Mucosa of stomach (tissue), 1 donor: Measurements from ENCODE around the gene GPN1.
"Not testable (repeated sequence)": the region's sequence is repeated elsewhere in the genome, so short reads cannot be mapped to it uniquely, and the experiment has no call there.

ENCODE experiments used
- H3K27me3 ChIP-seq: one replicate; pipeline ENCODE4 v1.7.0; 2013; ENCODE audit warnings: mild to moderate bottlenecking, low read length; ENCODE audit not compliant: control insufficient read depth, insufficient read depth
- H3K36me3 ChIP-seq: one replicate; pipeline ENCODE4 v1.7.0; 2013; ENCODE audit warnings: low read length; ENCODE audit not compliant: control insufficient read depth, insufficient read depth
- H3K4me1 ChIP-seq: one replicate; pipeline ENCODE4 v1.7.0; 2013; ENCODE audit warnings: mild to moderate bottlenecking, low read length; ENCODE audit not compliant: control insufficient read depth, insufficient read depth
- H3K4me3 ChIP-seq: one replicate; pipeline ENCODE4 v1.7.0; 2013; ENCODE audit warnings: low read length
- H3K9ac ChIP-seq: one replicate; pipeline ENCODE4 v1.7.0; 2013; ENCODE audit warnings: mild to moderate bottlenecking, low read length, moderate library complexity
- H3K9me3 ChIP-seq: one replicate; pipeline ENCODE4 v1.7.0; 2013; ENCODE audit warnings: mild to moderate bottlenecking, low read length, moderate library complexity; ENCODE audit not compliant: control insufficient read depth
- donor health status: Pancreatic carcinoma.

GPN1 gene

DNA sequence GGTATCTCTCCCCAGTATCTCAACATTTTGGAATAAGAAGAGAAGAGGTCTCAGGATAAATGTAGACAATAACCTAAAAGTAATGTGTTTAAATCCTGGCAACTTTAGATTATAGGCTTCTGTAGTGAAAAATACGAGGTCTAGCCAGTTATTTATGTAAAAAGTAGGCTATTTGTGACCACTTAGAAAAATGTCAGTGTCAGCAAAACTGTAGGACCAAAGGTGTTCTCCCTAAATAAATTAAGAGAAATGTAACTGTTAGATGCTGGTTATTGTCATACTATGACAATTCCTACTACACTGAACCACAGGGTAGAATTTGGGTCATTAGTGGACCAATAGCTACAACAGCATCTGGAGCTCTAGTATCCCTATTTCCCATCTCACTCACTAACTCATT is 32.5 kb downstream of the GPN1 start:
- Histone ChIP-seq H3K9ac (no peak overlapping the region), H3K4me1 (peaks cover 9% of the 10 kb centered on the region), H3K9me3 (no peaks in the 10 kb centered on the region), H3K4me3 (no peak overlapping the region), H3K27me3 (no peaks in the 10 kb centered on the region), H3K36me3 (no peaks in the 10 kb centered on the region)

DNA sequence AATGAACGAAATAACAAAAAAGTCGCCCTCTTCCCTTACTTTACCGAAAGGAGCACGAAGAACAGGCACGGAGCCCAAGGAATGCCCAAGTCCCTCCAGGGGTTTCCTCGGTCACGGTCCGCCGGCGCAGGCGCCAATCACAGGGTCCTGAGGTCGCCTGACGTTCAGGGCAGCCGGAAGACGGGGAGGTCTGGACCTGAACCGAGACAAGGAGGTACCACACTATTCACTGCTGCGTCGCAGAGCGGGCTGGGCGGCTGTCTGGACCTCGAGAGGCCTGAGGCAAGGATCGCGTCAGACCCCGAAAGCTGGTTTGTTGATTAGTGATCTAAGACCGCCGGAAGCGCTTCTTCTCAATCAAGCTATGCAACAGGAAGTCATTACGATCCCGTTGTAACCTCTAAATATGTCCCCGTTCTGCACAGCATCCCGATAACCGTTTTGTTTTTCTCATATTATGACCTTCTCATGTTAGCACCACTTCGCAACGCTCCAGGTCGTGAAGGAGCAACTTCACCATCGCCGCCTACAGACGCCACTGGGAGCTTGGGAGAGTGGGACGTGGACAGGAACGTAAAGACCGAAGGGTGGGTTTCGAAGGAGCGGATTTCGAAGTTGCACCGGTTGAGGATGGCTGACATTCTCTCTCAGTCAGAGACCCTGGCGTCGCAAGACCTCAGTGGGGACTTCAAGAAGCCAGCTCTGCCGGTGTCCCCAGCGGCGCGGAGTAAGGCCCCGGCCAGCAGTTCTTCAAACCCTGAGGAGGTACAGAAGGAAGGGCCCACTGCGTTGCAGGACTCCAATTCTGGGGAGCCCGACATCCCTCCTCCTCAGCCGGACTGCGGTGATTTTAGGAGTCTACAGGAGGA is 34.7 kb downstream of the GPN1 start, which contains the start of the genes SLC4A1AP and SUPT7L:
Gene SLC4A1AP, plus strand, starts transcription at position 605 of the 869 bp plus-strand sequence. Its CDS starts 26 bp downstream, at position 631.
Gene SUPT7L, minus strand, starts transcription at position 330 of the 869 bp plus-strand sequence. CDS start 1,422 bp downstream, outside the sequence.
- Histone ChIP-seq H3K9ac (peak within 1 kb of the TSS; percentile 81), H3K4me3 (peak within 1 kb of the TSS; percentile 81), H3K36me3 (no peaks in the 10 kb centered on the region), H3K9me3 (no peaks in the 10 kb centered on the region), H3K27me3 (no peaks in the 10 kb centered on the region), H3K4me1 (peaks cover 9% of the 10 kb centered on the region)

DNA sequence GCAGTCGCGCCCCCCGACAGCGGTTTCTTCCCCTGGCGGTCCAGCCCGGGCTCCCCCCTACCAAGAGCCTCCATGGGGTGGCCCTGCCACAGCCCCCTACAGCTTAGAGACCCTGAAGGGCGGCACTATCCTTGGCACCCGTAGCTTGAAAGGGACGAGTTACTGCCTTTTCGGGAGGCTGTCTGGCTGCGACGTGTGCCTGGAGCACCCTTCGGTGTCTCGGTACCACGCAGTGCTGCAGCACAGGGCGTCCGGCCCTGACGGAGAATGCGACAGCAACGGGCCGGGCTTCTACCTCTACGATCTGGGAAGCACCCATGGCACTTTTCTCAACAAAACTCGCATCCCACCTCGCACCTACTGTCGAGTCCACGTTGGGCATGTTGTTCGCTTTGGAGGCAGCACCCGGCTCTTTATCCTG is 35.3 kb downstream of the GPN1 start:
- no peaks in the 10 kb centered on the region for H3K27me3 ChIP-seq
- peak overlapping the region; percentile 81 for H3K4me3 ChIP-seq
- no peaks in the 10 kb centered on the region for H3K36me3 ChIP-seq
- H3K9me3 ChIP-seq: no peaks in the 10 kb centered on the region
- peaks cover 9% of the 10 kb centered on the region for H3K4me1 ChIP-seq
- H3K9ac ChIP-seq: peak overlapping the region; percentile 81

DNA sequence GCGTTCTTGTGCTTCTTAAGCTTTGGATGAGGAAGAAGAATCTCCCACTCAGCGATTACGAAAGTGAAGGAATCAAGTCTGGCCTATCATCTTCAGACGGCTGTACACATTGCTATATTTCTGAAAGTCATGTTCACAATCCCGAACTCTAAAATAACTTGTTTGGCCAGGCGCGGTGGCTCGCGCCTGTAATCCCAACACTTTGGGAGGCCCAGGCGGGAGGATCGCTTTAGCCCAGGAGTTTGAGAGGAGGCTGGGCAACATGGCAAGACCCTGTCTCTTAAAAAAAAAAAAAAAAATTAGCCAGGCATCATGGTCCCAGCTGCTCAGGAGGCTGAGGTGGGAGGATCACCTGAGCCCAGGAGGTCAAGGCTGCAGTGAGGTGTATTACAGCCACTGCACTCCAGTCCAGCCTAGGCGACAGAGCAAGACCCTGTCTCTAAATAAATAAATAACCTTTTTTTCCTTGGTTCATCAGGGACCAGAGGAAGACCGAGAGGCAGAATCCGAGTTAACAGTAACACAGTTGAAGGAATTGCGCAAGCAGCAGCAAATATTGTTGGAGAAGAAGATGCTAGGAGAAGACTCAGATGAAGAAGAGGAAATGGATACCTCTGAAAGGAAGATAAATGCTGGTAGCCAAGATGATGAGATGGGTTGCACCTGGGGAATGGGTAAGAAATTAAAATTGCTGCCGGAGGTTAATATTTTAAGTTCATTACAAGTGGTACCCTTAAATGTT is 35.9 kb downstream of the GPN1 start:
- Histone ChIP-seq H3K36me3 (no peaks in the 10 kb centered on the region), H3K4me1 (peaks cover 9% of the 10 kb centered on the region), H3K9me3 (no peaks in the 10 kb centered on the region), H3K4me3 (peak overlapping the region; percentile 81), H3K27me3 (no peaks in the 10 kb centered on the region), H3K9ac (peak overlapping the region; percentile 81)

DNA sequence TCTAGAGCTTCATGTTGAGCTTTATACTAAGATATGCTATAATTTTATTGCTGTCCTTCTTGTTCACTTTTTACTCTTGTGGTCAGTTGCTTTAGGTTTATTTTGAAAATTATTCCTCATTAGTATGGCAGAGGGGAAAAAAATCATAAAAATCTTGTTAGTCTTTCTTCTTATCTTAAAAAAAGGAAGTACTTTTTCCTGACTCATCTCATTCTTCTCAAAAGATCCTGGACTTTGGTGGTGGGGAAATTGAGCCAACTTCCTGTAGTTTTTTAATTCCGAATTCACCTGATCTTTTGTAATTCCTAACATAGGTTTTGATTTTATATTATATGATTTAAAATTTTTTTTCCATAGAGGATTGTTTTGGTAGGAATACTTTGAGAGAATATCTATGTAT is 38.6 kb downstream of the GPN1 start:
- Histone ChIP-seq H3K9ac (no peak overlapping the region), H3K4me3 (no peak overlapping the region), H3K9me3 (no peaks in the 10 kb centered on the region), H3K36me3 (no peaks in the 10 kb centered on the region), H3K4me1 (peaks cover 9% of the 10 kb centered on the region), H3K27me3 (no peaks in the 10 kb centered on the region)

DNA sequence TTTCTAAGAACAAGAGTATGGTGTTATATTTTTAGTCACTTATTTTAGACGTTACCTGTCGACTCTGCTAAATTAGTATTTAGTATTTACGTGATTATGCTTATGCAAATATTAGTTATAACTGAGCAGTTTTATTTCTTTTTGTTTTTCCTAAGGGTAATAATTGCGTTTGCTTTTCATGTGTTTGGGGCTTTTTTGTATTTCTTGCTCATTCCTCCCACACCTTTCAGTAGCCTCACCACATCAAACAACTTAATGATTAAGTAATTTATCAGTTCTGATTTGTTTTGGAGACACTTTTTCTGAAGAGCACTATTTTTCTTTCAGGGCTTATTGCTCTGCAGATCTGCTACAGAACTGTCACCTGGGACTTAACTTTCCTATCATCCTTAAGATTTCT is 42.4 kb downstream of the GPN1 start:
- H3K9me3 ChIP-seq: no peaks in the 10 kb centered on the region
- no peaks in the 10 kb centered on the region for H3K4me1 ChIP-seq
- no peak overlapping the region for H3K4me3 ChIP-seq
- H3K9ac ChIP-seq: no peak overlapping the region
- H3K36me3 ChIP-seq: no peaks in the 10 kb centered on the region
- no peaks in the 10 kb centered on the region for H3K27me3 ChIP-seq

DNA sequence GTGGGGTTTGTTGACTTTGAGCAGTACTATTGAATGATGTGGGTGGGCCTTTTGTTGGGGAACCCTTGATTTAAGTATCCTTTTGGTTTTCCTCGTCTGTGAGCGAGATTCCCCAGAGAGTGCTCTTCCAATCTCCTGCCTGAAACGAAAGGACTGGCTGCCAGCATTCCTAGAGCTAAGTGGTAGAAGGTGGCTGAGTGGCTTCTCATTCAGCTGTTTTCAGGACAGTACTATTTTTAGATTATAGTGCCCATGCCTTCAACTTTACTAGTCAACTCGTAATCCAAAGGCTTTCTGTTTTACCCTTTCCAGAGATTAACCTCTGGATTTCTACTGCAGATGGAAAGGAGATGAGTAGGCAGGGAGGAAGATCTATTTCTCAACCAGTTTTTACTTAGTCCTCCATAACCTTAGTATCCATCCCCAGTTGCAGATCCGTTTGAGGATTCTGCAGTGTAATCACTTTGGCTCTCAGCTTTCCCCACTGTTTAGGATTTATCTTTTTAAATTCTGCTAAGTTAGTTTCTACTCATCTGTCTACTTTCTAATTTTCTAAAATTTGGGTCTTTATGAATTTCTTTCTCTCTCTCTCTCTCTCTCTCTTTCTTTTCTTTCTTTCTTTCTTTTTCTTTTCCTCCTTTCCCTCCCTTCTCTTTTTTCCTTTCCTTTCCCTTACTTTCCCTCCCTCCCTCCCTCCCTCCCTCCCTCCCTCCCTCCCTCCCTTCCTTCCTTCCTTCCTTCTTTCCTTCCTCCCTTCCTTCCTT is 44.1 kb downstream of the GPN1 start:
- no peaks in the 10 kb centered on the region for H3K9me3 ChIP-seq
- no peaks in the 10 kb centered on the region for H3K4me1 ChIP-seq
- H3K4me3 ChIP-seq: no peak overlapping the region
- no peaks in the 10 kb centered on the region for H3K27me3 ChIP-seq
- no peak overlapping the region for H3K9ac ChIP-seq
- H3K36me3 ChIP-seq: no peaks in the 10 kb centered on the region

DNA sequence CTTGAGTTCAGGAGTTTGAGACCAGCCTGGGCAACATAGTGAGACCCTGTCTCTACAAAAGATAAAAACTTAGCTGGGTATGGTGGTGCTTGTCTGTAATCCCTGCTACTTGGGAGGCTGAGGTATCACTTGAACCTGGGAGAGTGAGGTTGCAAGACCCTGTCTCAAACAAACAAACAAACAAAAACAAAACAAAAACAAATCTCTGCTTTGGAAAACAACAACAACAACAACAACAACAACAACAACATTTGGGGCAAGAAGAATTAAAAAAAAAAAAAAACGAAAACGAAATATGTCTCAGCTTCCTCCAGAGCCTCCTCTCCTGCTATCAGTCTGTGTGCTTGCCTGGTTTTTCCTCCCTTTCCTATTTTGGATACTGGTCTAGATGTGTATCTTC is 51.7 kb downstream of the GPN1 start:
- Histone ChIP-seq H3K4me1 (peaks cover 7% of the 10 kb centered on the region), H3K9ac (no peak overlapping the region), H3K27me3 (no peaks in the 10 kb centered on the region), H3K9me3 (no peaks in the 10 kb centered on the region), H3K36me3 (no peaks in the 10 kb centered on the region), H3K4me3 (no peak overlapping the region)

DNA sequence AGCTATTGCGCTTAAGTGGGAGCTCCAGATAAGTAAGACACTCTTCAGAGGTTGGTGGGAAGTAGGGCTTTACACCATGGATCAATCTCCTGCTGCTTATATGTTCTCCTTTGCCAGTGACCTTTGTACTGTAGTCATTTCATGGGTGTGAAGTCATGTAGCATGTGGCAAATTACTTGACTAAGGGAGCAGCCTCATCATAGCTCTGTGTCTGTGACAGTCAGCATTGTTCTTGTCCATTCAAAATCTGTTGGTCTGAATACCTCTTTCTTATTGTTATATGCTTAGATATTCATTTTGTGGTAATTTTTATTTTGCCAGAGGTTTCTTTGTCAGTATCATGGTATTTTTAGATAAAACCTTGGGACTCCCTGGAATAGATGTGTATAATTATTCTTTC is 53.0 kb downstream of the GPN1 start:
- Histone ChIP-seq H3K4me3 (no peak overlapping the region), H3K36me3 (no peaks in the 10 kb centered on the region), H3K4me1 (peaks cover 7% of the 10 kb centered on the region), H3K9me3 (no peaks in the 10 kb centered on the region), H3K27me3 (no peaks in the 10 kb centered on the region), H3K9ac (no peak overlapping the region)

DNA sequence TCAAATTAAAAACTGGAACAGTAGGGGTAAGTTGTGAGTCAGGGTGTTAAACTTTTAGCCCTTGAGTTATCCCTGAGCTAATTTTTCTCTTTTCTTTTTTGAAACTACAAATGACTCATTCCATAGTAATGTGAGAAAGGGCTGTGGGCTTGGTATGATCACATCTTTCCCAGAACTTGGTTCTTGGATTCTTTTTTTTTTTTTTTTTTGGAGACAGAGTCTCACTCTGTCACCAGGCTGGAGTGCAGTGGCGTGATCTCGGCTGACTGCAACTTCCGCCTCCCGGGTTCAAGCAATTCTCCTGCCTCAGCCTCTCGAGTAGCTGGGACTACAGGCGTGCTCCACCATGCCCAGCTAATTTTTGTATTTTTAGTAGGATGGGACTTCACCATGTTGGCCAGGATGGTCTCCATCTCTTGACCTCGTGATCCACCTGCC is 53.5 kb downstream of the GPN1 start:
- not testable (repeated sequence) for H3K4me3 ChIP-seq, H3K9ac ChIP-seq, H3K36me3 ChIP-seq, H3K9me3 ChIP-seq, H3K4me1 ChIP-seq, H3K27me3 ChIP-seq

DNA sequence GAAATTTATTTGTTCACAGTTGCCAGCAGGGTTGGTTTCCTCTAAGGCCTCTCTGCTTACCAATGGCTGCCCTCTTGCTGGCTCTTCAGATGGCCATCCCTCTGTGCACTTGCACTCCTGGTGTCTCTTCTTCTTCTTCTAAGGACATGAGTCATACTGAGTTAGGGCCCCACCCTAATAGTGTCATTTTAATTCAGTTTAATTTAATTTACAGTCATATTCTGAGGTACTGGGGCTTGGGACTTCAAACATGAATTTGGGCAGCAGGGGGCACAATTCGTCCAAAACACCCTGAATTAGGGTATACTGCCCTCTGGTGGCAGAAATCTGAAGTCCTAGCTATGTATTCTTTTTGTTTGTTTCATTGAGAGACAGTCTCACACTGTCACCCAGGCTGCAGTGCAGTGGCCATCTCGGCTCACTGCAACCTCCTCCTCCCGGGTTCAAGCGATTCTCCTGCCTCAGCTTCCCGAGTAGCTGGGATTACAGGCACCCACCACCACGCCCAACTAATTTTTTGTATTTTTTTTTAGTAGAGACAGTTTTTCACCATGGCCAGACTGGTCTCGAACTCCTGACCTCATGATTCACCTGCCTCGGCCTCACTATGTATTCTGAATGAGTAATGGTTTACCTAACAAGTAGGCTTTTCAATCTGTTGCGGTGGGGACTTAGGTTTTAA is 54.7 kb downstream of the GPN1 start:
- H3K4me1 ChIP-seq: peaks cover 7% of the 10 kb centered on the region
- H3K9ac ChIP-seq: no peak overlapping the region
- no peaks in the 10 kb centered on the region for H3K9me3 ChIP-seq
- H3K36me3 ChIP-seq: no peaks in the 10 kb centered on the region
- H3K4me3 ChIP-seq: no peak overlapping the region
- no peaks in the 10 kb centered on the region for H3K27me3 ChIP-seq
